ENCODE results near the gene KDM2A. TPM values are rescaled to one million over a fixed set of nuclear protein-coding genes. Genes with fewer than 3 reads are reported as not detected.
"Not testable (repeated sequence)": the region's sequence is repeated elsewhere in the genome, so short reads cannot be mapped to it uniquely, and the experiment has no call there.

Gene KDM2A
- total RNA-seq, 4 donors from 2014 or later = 44.9 to 69.5 (median 51.4) TPM

- intact Hi-C loops (cut with DNase I) = loop anchor here (5.0 kb wide), 1 partner anchor 121 kb away; no protein-coding TSS in a partner anchor
- not testable (repeated sequence) for H3K27me3 ChIP-seq; DNase-seq (ENCODE audit: extremely low spot score); H3K9me3 ChIP-seq
- WGBS = 68% methylated on average over 23 of the region's 50 CpGs
- peaks cover 21 to 42% (median 33%) of the 10 kb centered on the region in 4 donors for H3K4me1 ChIP-seq
- H3K4me3 ChIP-seq = peak overlapping the region; percentile 49 to 57 (median 52)
- peak in 1 of 2 donors; percentile 27 for TF ChIP-seq POLR2AphosphoS5 (IDR thresholded peaks at IDR 0.05)
- H3K36me3 ChIP-seq = peaks cover 7 to 19% (median 13%) of the 10 kb centered on the region in 4 donors
- H3K27ac ChIP-seq (replicated peaks in 1 of 4) = peak overlapping the region in 3 of 4 donors; percentile 0 to 57 (median 10)
Measured at GRCh38 chr11:67260885-67261639, 142.0 kb downstream of the KDM2A start.

GRCh38 chr11:67261640-67261945 lies 142.5 kb downstream of the KDM2A start:
- Histone ChIP-seq H3K27me3 (no peaks in the 10 kb centered on the region), H3K36me3 (peaks cover 2 to 14% (median 8%) of the 10 kb centered on the region in 4 donors), H3K27ac (replicated peaks in 1 of 4) (peak overlapping the region in 3 of 4 donors; percentile 0 to 57 (median 10)), H3K4me3 (peak overlapping the region; percentile 49 to 57 (median 52)), H3K4me1 (peaks cover 21 to 43% (median 34%) of the 10 kb centered on the region in 4 donors), H3K9me3 (no peaks in the 10 kb centered on the region)
- 13% methylated on average over 14 of the region's 18 CpGs for WGBS
- DNase-seq (ENCODE audit: extremely low spot score) = no peak
- intact Hi-C loops (cut with DNase I) = loop anchor here (5.0 kb wide), 1 partner anchor 121 kb away; no protein-coding TSS in a partner anchor
- TF ChIP-seq POLR2AphosphoS5 (IDR thresholded peaks at IDR 0.05) (no peak), CTCF (IDR thresholded peaks at IDR 0.05) (peak in 1 of 3 experiments; percentile 20)

GRCh38 chr11:67261946-67262681 lies 143.1 kb downstream of the KDM2A start:
- TF ChIP-seq POLR2A (IDR thresholded peaks at IDR 0.05; ENCODE audit: low read depth) (no peak), POLR2AphosphoS5 (IDR thresholded peaks at IDR 0.05) (no peak), CTCF (IDR thresholded peaks at IDR 0.05) (no peak), EP300 (IDR thresholded peaks at IDR 0.05) (no peak)
- H3K27ac ChIP-seq (replicated peaks in 1 of 4) = peak overlapping the region in 2 of 4 donors; percentile 35 to 57
- H3K4me1 ChIP-seq = peaks cover 22 to 48% (median 36%) of the 10 kb centered on the region in 4 donors
- WGBS = 55% methylated on average over 13 of the region's 18 CpGs
- no peaks in the 10 kb centered on the region for H3K9me3 ChIP-seq
- H3K4me3 ChIP-seq = peak overlapping the region; percentile 49 to 57 (median 52)
- DNase-seq (ENCODE audit: extremely low spot score) = no peak
- H3K27me3 ChIP-seq = no peaks in the 10 kb centered on the region
- intact Hi-C loops (cut with DNase I) = loop anchor here (1.0 to 5.0 kb wide), 2 partner anchors 55 to 120 kb away; no protein-coding TSS in a partner anchor
- peaks cover 0 to 9% (median 3%) of the 10 kb centered on the region in 4 donors for H3K36me3 ChIP-seq

- TF ChIP-seq EP300 (IDR thresholded peaks at IDR 0.05) = no peak
- TF ChIP-seq POLR2A (IDR thresholded peaks at IDR 0.05; ENCODE audit: low read depth) = no peak
- peak; percentile 77 to 92 (median 90) for TF ChIP-seq CTCF (IDR thresholded peaks at IDR 0.05)
- peak; percentile 45 to 68 for TF ChIP-seq POLR2AphosphoS5 (IDR thresholded peaks at IDR 0.05)
- intact Hi-C loops (cut with DNase I) = loop anchor here (1.0 to 5.0 kb wide), 2 partner anchors 54 to 119 kb away; no protein-coding TSS in a partner anchor
- 41% methylated on average over 22 of the region's 22 CpGs for WGBS
Measured at GRCh38 chr11:67262731-67263675, 143.9 kb downstream of the KDM2A start.

More at GRCh38 chr11:67262731-67263675, 143.9 kb downstream of the KDM2A start:
- H3K9me3 ChIP-seq = no peaks in the 10 kb centered on the region
- H3K4me1 ChIP-seq = peaks cover 31 to 57% (median 44%) of the 10 kb centered on the region in 4 donors
- H3K27ac ChIP-seq (replicated peaks in 1 of 4) = peak overlapping the region; percentile 35 to 65 (median 55)
- H3K4me3 ChIP-seq = peak overlapping the region in 2 of 4 donors; percentile 7 to 8
- peaks cover 0 to 4% (median 2%) of the 10 kb centered on the region in 4 donors for H3K36me3 ChIP-seq
- H3K27me3 ChIP-seq = no peaks in the 10 kb centered on the region
- no peak for DNase-seq (ENCODE audit: extremely low spot score)
